Kidney (tissue), 14 donors: ENCODE data around the gene PTPRK. TPM values are rescaled to one million over a fixed set of nuclear protein-coding genes. Genes with fewer than 3 reads are reported as not detected.

Experiments
- DNase-seq, 5 donors: peaks; one replicate each; pipeline ENCODE4 v3.0.0-alpha.2; 2013 to 2020
- FAIRE-seq: peaks from 2 replicates; lab custom pipeline; 2012; peaks lifted over from hg19 to GRCh38; lab: Jason Lieb, UNC
- H3K27ac ChIP-seq, 2 donors: one replicate each; pipeline ENCODE4 v1.7.0; 2013; ENCODE audit warnings: low read depth in 2 of 2, low read length in 2 of 2, inconsistent platforms in 1 of 2
- H3K27me3 ChIP-seq: one replicate; pipeline ENCODE4 v1.7.1; 2013; ENCODE audit warnings: low read length, inconsistent platforms; ENCODE audit not compliant: control insufficient read depth, insufficient read depth
- H3K36me3 ChIP-seq, 3 donors: one replicate each; pipeline versions ENCODE4 v1.7.0 to v1.7.1; 2013; ENCODE audit warnings: low read length in 3 of 3, control low read depth in 1 of 3, inconsistent platforms in 1 of 3; ENCODE audit not compliant: insufficient read depth in 3 of 3, control insufficient read depth in 2 of 3
- H3K4me1 ChIP-seq, 3 donors: one replicate each; pipeline versions ENCODE4 v1.7.0 to v1.7.1; 2013; ENCODE audit warnings: low read length in 3 of 3, inconsistent platforms in 1 of 3, low read depth in 1 of 3; ENCODE audit not compliant: control insufficient read depth in 2 of 3, insufficient read depth in 2 of 3
- H3K4me3 ChIP-seq, 3 donors: one replicate each; pipeline versions ENCODE4 v1.7.0 to v1.8.1; 2013; ENCODE audit warnings: low read length in 3 of 3, control low read depth in 1 of 3, inconsistent platforms in 1 of 3
- H3K9ac ChIP-seq, 3 donors: one replicate each; pipeline versions ENCODE4 v1.7.0 to v1.7.1; 2013; ENCODE audit warnings: low read length in 3 of 3, control low read depth in 1 of 3, inconsistent platforms in 1 of 3
- H3K9me3 ChIP-seq, 3 donors: one replicate each; pipeline versions ENCODE4 v1.7.0 to v1.7.1; 2013; ENCODE audit warnings: low read length in 3 of 3, control low read depth in 1 of 3, inconsistent platforms in 1 of 3; ENCODE audit not compliant: control insufficient read depth in 2 of 3, insufficient read depth in 1 of 3
- intact Hi-C: fragments of 100-400 bp; cut with DNase I; formaldehyde crosslinking; loops from one replicate; pipeline ENCODE4 v1.11.1; 2022
- polyA plus RNA-seq: library from polyadenylated mRNA; stranded (reverse); fragments of 350-450 nt; fragmentation: Illumina TruSeq; extraction: RNeasy Lipid Tissue Mini Kit (QIAGEN cat#74804); gene quantifications from one replicate; pipeline ENCODE4 v1.2.3, GENCODE V29; 2014; ENCODE audit warnings: low read depth, low replicate concordance; ENCODE audit not compliant: insufficient read depth
- total RNA-seq: library from RNA; stranded (reverse); fragmentation: NEBNext Ultra II Directional; extraction: Animal tissue kit (Norgen Biotek cat#: 25700); gene quantifications from one replicate; pipeline ENCODE4 v1.2.1, GENCODE V29; 2021
- TF ChIP-seq, protein P1 (sequence below): IDR thresholded peaks from 3 replicates; pipeline ENCODE4 v1.5.1; 2012; ENCODE audit warnings: mild to moderate bottlenecking, moderate library complexity, borderline replicate concordance; ENCODE audit not compliant: insufficient read depth; ENCODE audit errors: extremely low read depth
- donor health status: control.
- donor health status: control.
- donor health status: control.
- donor health status: control.
- donor health status: control.
- donor health status: DM: yes; HTN: yes; CAD: no.
- donor health status: Normal renal cell carcinoma (clear cell type).

Gene PTPRK
- total and polyA plus RNA-seq, 2 donors from 2014 or later, result 9.2 to 72.8 TPM

DNA sequence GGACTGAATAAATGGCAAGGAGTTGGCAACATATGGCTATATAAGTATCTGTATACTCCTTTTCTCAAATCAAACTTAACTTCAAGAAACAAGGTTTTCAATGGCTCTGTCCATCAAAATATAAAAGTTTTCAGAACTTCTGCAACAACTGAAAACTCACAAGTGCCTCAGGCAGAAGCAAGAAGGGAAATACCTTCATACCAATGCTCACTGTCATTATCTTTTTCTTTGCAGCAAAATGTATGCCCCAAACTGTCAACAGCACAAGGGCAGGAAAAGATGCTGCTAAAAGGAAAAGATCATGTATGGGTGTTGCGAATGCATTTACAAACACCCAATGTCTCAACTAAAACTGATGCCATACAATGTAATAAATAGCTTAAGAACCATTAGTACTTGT lies 45.9 kb downstream of the PTPRK start:
- Histone ChIP-seq H3K9me3 (no peaks in the 10 kb centered on the region), H3K27ac (no peak overlapping the region), H3K27me3 (no peaks in the 10 kb centered on the region), H3K4me3 (no peak overlapping the region), H3K4me1 (no peaks in the 10 kb centered on the region), H3K9ac (no peak overlapping the region), H3K36me3 (no peaks in the 10 kb centered on the region)
- FAIRE-seq, result no peak
- intact Hi-C loops, result no loop called here
- no peak for DNase-seq
- TF ChIP-seq, protein P1, sequence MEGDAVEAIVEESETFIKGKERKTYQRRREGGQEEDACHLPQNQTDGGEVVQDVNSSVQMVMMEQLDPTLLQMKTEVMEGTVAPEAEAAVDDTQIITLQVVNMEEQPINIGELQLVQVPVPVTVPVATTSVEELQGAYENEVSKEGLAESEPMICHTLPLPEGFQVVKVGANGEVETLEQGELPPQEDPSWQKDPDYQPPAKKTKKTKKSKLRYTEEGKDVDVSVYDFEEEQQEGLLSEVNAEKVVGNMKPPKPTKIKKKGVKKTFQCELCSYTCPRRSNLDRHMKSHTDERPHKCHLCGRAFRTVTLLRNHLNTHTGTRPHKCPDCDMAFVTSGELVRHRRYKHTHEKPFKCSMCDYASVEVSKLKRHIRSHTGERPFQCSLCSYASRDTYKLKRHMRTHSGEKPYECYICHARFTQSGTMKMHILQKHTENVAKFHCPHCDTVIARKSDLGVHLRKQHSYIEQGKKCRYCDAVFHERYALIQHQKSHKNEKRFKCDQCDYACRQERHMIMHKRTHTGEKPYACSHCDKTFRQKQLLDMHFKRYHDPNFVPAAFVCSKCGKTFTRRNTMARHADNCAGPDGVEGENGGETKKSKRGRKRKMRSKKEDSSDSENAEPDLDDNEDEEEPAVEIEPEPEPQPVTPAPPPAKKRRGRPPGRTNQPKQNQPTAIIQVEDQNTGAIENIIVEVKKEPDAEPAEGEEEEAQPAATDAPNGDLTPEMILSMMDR, result no peak

DNA sequence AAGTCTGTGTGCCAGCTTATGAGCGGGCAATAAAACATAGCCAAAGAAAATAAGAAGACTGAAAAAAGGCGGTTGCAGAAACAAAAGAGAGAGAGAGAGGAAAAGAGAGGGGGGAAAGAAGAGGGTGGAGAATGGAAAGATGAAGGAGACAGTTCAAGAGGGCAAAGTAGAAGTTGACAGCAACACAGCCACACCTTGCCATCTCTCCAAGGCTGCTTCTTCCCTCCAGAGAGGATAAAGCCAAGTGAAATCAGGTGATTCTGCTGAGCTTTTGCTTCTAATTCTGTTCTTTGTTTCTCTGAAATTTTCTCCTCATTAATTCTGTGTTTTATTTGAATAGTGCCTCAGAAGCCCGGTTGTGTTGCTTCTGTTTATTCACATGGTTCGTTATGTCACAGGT lies 48.5 kb downstream of the PTPRK start:
- H3K27me3 ChIP-seq, result no peaks in the 10 kb centered on the region
- FAIRE-seq, result no peak

GRCh38 chr6:128465368-128466343 lies 54.7 kb downstream of the PTPRK start:
- TF ChIP-seq, protein P1, result no peak
- H3K27ac ChIP-seq, result no peak overlapping the region
- H3K9ac ChIP-seq, result no peak overlapping the region
- no peak overlapping the region for H3K4me3 ChIP-seq
- H3K36me3 ChIP-seq, result no peaks in the 10 kb centered on the region
- H3K4me1 ChIP-seq, result no peaks in the 10 kb centered on the region
- no peaks in the 10 kb centered on the region for H3K9me3 ChIP-seq
- no peak for FAIRE-seq
- no peaks in the 10 kb centered on the region for H3K27me3 ChIP-seq
- intact Hi-C loops, result no loop called here
- no peak for DNase-seq

More for the DNA sequence above, 48.5 kb downstream of the PTPRK start:
- Histone ChIP-seq H3K36me3 (no peaks in the 10 kb centered on the region), H3K4me1 (no peaks in the 10 kb centered on the region), H3K27ac (no peak overlapping the region), H3K9me3 (no peaks in the 10 kb centered on the region), H3K9ac (no peak overlapping the region), H3K4me3 (no peak overlapping the region)
- TF ChIP-seq, protein P1, result no peak
- no peak for DNase-seq
- intact Hi-C loops, result no loop called here
